Vagina (tissue), 2 donors: Measurements from ENCODE around the gene MACROD2.

ENCODE experiments used
- POLR2A ChIP-seq, 2 donors: fragments of 450-650 bp; IDR thresholded peaks; one replicate each; pipeline ENCODE4 v1.6.1; 2017; ENCODE audit warnings: antibody characterized with exemption in 2 of 2, mild to moderate bottlenecking in 2 of 2, moderate library complexity in 2 of 2
- TF ChIP-seq, protein P1 (sequence below), 3 experiments: fragments of 450-650 bp in 2 of 3; fragments of 200-600 bp in 1 of 3; sonication (generic) in 1 of 3; IDR thresholded peaks; one replicate each; pipeline ENCODE4 v1.5.1; 2017 to 2019; ENCODE audit warnings: antibody characterized with exemption in 3 of 3, mild to moderate bottlenecking in 2 of 3, moderate library complexity in 2 of 3

GRCh38 chr20:15166744-15167143, 1171.4 kb downstream of the MACROD2 start:
- TF ChIP-seq, protein P1, sequence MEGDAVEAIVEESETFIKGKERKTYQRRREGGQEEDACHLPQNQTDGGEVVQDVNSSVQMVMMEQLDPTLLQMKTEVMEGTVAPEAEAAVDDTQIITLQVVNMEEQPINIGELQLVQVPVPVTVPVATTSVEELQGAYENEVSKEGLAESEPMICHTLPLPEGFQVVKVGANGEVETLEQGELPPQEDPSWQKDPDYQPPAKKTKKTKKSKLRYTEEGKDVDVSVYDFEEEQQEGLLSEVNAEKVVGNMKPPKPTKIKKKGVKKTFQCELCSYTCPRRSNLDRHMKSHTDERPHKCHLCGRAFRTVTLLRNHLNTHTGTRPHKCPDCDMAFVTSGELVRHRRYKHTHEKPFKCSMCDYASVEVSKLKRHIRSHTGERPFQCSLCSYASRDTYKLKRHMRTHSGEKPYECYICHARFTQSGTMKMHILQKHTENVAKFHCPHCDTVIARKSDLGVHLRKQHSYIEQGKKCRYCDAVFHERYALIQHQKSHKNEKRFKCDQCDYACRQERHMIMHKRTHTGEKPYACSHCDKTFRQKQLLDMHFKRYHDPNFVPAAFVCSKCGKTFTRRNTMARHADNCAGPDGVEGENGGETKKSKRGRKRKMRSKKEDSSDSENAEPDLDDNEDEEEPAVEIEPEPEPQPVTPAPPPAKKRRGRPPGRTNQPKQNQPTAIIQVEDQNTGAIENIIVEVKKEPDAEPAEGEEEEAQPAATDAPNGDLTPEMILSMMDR (IDR thresholded peaks at IDR 0.05), result no peak
- TF ChIP-seq POLR2A (IDR thresholded peaks at IDR 0.05), result no peak
